Measurements from ENCODE around the gene FAM9A.

DNA sequence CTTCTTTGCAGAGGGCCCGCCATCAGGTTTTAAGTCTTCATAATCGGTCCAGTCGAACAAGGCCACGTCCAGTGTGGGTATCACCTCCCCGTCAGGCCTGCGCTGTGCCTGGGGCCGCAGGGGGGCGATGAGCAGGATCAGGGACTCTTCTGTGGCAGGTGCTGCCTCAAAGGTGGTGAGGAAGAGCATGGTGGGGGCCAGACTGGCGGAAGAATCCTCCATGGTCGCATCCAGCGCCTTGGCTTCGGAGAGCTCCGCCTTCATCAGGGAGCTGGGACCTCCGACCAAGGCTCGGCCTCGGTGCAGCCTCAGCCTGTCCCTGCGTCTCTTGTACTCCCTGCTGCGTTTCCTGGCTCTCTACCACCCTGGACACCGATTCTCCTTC lies 17.5 kb downstream of the FAM9A start:
- no peak for TF ChIP-seq POLR2A (conservative IDR thresholded peaks at IDR 0.05)
- no peak for TF ChIP-seq ZNF124 (CRISPR knock-in tag; IDR thresholded peaks at IDR 0.05)
- no peak for TF ChIP-seq REST (IDR thresholded peaks at IDR 0.05; ENCODE audit: borderline replicate concordance)
- no peak for TF ChIP-seq REST (CRISPR knock-in tag; IDR thresholded peaks at IDR 0.05; ENCODE audit: low read depth)
- TF ChIP-seq ZKSCAN1 (IDR thresholded peaks at IDR 0.05; ENCODE audit: low read depth, low read length) = no peak

Measured in K562 (cell line).